ENCODE measurements around the gene PIGR.

The PIGR gene

DNA sequence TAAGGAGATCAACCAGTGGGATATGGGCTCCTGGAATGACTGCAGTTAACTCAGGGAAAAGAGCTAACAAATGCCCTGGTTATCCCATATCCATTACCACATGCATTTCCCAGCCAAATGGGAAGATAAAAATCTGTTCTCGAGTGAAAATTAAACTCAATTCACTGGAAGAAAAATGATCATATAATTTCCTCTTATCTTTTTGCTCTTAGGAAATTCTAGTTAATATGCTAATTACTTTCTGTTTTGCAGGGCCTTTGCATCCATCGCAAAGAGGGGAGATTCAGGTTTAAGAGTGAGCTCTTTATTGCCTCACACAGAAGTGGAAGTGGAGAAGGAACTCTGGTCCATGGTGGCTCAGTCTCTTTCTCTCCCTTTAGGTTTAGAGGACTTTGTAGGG lies 52.9 kb downstream of the PIGR start:
- ATAC-seq (ENCODE audit: low read depth) (no peak), DNase-seq (ENCODE audit: low spot score) (no peak)
- Histone ChIP-seq H3K4me1 (ENCODE audit: insufficient read depth, poor library complexity, severe bottlenecking) (peaks cover 82% of the 10 kb centered on the region), H3K27ac (ENCODE audit: poor library complexity, severe bottlenecking) (peak overlapping the region; percentile 98), H3K4me3 (ENCODE audit: severe bottlenecking) (no peak overlapping the region), H3K27me3 (ENCODE audit: insufficient read depth, poor library complexity, severe bottlenecking) (no peaks in the 10 kb centered on the region), H3K36me3 (ENCODE audit: low read depth) (no peaks in the 10 kb centered on the region), H3K9me3 (ENCODE audit: severe bottlenecking) (no peaks in the 10 kb centered on the region)
- TF ChIP-seq, protein P1, sequence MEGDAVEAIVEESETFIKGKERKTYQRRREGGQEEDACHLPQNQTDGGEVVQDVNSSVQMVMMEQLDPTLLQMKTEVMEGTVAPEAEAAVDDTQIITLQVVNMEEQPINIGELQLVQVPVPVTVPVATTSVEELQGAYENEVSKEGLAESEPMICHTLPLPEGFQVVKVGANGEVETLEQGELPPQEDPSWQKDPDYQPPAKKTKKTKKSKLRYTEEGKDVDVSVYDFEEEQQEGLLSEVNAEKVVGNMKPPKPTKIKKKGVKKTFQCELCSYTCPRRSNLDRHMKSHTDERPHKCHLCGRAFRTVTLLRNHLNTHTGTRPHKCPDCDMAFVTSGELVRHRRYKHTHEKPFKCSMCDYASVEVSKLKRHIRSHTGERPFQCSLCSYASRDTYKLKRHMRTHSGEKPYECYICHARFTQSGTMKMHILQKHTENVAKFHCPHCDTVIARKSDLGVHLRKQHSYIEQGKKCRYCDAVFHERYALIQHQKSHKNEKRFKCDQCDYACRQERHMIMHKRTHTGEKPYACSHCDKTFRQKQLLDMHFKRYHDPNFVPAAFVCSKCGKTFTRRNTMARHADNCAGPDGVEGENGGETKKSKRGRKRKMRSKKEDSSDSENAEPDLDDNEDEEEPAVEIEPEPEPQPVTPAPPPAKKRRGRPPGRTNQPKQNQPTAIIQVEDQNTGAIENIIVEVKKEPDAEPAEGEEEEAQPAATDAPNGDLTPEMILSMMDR (IDR thresholded peaks at IDR 0.05; ENCODE audit: poor library complexity, severe bottlenecking): no peak

DNA sequence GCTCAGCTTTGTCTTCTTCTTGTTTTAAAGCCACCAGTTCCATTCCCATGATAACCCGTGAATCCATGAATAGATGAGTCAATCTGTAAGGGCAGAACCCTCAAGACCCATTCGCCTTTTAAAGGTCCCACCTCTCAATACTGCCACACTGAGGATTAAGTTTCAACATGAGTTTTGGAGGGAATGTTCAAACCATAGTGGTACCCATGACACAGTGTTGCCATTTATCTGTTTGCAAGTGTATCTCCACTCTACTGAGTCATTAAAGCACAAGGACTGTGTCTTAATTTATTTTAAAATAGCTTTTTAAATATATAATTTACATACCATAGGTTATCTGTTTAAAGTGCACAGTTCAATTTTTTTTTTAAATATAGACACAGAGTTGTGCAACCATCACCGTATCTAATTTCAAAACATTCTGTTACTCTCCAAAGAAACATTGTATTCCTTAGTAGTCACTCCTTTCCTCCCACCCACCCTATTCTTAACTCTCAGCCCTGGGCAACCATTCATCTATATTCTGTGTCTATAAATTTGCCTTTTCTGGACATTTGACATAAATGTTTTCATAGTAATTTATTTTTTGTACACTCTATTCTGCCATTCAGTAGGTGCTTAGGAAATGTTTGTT lies 53.8 kb downstream of the PIGR start:
- H3K4me1 ChIP-seq (ENCODE audit: insufficient read depth, poor library complexity, severe bottlenecking): peaks cover 82% of the 10 kb centered on the region

DNA sequence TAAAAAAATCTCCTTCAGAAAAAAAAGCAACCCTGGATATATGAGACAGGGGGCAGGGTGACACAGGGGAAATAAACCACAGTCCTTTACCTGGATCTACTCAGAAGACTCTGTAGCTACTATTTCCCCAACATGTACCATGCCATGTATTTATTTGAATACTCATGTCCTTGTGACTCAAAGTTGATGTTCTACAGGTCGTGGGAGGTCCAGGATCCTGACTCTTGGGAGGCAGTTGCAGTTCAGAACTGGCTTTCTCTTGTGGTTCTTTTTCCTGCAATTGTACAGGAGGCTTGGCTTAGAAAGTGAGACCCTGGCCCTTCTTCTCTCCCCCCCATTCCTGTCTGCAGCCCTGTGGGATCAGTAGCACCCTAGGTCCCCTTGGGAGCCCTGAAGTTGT lies 54.9 kb downstream of the PIGR start:
- no peak overlapping the region for H3K4me3 ChIP-seq (ENCODE audit: severe bottlenecking)
- no peak for ATAC-seq (ENCODE audit: low read depth)
- peak overlapping the region; percentile 98 for H3K27ac ChIP-seq (ENCODE audit: poor library complexity, severe bottlenecking)
- peaks cover 71% of the 10 kb centered on the region for H3K4me1 ChIP-seq (ENCODE audit: insufficient read depth, poor library complexity, severe bottlenecking)
- no peaks in the 10 kb centered on the region for H3K27me3 ChIP-seq (ENCODE audit: insufficient read depth, poor library complexity, severe bottlenecking)
- TF ChIP-seq, protein P1 (IDR thresholded peaks at IDR 0.05; ENCODE audit: poor library complexity, severe bottlenecking): no peak
- no peaks in the 10 kb centered on the region for H3K9me3 ChIP-seq (ENCODE audit: severe bottlenecking)
- DNase-seq (ENCODE audit: low spot score): no peak
- no peaks in the 10 kb centered on the region for H3K36me3 ChIP-seq (ENCODE audit: low read depth)

More for the DNA sequence above, 53.8 kb downstream of the PIGR start:
- Histone ChIP-seq H3K9me3 (ENCODE audit: severe bottlenecking) (no peaks in the 10 kb centered on the region), H3K27me3 (ENCODE audit: insufficient read depth, poor library complexity, severe bottlenecking) (no peaks in the 10 kb centered on the region), H3K27ac (ENCODE audit: poor library complexity, severe bottlenecking) (peak overlapping the region; percentile 98), H3K36me3 (ENCODE audit: low read depth) (no peaks in the 10 kb centered on the region), H3K4me3 (ENCODE audit: severe bottlenecking) (no peak overlapping the region)
- no peak for DNase-seq (ENCODE audit: low spot score)
- TF ChIP-seq, protein P1 (IDR thresholded peaks at IDR 0.05; ENCODE audit: poor library complexity, severe bottlenecking): no peak
- ATAC-seq (ENCODE audit: low read depth): peak; percentile 15; the same call in 2 of the 3 replicates

DNA sequence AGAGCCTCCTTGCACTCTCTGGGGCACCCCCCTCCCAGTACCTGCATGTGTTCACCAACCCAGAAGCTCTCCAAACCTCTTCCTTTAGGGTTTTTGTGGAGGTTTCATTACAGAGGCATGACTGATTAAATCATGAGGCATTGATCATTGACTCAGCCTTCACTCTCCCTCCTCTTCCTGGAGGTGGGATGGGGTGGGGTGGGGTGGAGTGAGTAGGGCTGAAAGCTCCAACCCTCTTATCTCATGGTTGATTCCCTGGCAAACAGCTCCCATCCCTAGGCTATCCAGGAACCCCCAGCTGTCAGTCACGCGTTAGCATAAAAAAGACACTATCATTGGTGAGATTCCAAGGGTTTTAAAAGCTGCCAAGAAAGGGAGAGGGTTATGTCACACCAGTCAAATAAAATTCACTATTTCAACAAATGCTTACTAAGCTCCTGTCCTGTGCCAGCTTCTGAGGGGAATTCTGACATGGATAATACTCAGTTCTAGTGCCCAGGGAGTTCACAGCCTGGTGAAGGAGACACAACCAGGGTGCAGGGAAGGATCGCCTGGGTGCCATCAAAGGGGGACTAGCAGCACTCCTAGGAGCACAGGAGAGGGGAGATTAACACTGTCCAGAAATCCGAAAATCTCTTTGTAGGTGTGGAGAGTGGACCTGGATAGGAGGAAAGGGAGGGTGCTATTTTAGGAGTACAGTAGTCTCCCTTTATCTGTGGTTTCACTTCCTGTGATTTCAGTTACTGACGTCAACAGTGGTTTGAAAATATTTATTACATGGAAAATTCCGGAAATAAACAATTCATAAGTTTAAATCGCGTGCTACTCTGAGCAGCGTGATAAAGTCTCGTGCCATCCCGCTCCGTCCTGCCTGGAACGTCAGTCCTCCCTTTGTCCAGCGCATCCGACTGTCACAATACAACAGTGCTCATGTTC lies 55.9 kb downstream of the PIGR start:
- Histone ChIP-seq H3K27ac (ENCODE audit: poor library complexity, severe bottlenecking) (peak overlapping the region; percentile 98), H3K27me3 (ENCODE audit: insufficient read depth, poor library complexity, severe bottlenecking) (no peaks in the 10 kb centered on the region), H3K4me1 (ENCODE audit: insufficient read depth, poor library complexity, severe bottlenecking) (peaks cover 68% of the 10 kb centered on the region), H3K36me3 (ENCODE audit: low read depth) (no peaks in the 10 kb centered on the region), H3K4me3 (ENCODE audit: severe bottlenecking) (no peak overlapping the region), H3K9me3 (ENCODE audit: severe bottlenecking) (no peaks in the 10 kb centered on the region)
- DNase-seq (ENCODE audit: low spot score) (peak; percentile 80), ATAC-seq (ENCODE audit: low read depth) (peak; percentile 81)
- TF ChIP-seq, protein P1 (IDR thresholded peaks at IDR 0.05; ENCODE audit: poor library complexity, severe bottlenecking): no peak
